HS-5 (cell line): ENCODE measurements around the gene ZSCAN22.
"Not testable (repeated sequence)": the region's sequence is repeated elsewhere in the genome, so short reads cannot be mapped to it uniquely, and the experiment has no call there.

Source experiments
- DNase-seq: peaks from one replicate; pipeline ENCODE4 v3.0.0-alpha.2; 2012; ENCODE audit warnings: low read depth

ZSCAN22 gene

DNA sequence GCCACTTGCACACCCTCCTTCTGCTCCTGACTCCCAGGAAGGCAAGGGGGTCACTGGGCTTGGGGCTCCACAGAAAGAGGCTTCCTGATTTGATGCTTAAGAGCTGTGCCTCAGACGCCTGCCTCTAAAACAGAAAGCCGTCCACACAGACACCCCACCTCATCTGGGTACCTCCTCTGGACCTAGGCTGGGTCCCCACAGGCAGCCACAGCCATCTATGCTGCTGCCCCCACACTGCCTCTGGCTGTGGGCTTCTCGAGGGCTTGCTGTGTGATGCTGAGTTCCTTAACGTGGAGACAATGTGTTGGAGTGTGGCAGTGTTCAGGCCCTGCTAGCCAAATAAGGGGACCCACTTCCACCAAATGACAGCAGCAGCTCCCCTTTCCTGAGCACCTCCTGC lies 8.5 kb upstream of the ZSCAN22 start:
- no peak for DNase-seq

DNA sequence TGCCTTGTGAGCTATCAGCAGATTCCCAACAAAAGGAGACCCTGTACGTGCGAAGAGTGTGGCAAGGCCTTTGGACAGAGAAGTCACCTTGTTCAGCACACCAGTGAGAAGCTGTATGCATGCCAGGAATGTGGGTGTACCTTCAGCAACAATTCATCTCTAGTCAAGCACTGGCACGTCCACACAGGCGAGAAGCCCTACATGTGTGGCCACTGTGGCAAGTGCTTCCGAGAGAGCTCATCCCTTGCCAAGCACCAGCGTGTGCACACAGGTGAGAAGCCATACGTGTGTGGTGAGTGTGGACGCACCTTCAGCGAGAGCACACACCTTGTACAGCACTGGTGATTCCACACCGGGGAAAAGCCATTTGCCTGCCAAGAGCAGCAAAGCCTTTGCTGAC lies 7.6 kb upstream of the ZSCAN22 start:
- DNase-seq, result no peak

DNA sequence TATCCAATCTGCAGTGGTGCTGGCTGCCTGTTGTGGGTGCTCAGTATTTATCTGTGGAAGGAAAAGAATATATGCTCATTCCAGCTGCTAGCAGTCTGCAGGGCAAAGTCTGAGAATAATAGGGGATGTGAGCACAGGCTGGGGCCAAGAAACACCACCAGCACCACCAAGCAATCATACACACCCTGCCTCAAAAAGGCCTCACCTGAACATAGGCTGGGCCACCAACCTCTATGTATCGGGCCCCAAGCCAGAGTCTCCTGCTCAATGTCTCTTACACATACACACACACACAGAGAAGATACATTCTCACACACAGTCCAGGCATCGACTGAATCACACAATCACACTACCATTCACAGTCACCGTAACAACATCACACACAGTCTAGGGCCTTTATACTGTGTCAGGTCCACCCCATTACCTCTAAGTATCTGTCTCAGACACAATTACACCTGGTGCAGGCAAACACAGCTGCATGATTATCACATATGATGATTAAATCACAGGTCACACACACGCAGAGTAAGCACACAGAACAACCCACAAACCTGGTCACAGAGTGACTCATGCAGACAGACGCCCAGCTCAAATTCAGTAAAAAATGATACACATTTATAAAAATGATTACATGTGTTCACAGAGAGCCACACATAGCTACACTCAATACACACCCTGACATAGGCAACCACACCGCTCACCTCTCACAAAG lies 1.3 kb upstream of the ZSCAN22 start:
- no peak for DNase-seq

DNA sequence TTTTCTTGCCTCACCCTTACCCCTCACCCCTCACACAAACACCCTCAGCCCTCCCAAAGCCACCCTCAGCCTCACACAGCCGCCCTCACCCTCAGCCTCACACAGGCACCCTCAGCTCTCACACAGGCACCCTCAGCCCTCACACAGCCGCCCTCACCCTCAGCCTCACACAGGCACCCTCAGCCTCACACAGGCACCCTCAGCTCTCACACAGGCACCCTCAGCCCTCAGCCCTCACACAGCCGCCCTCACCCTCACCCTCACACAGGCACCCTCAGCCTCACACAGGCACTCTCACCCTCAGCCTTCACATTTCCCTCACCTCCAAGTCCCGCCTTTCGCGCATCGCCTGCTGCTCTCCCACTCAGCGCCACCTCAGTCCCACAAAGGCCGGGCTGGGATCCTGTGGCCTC lies 287 bp upstream of the ZSCAN22 start:
- no peak for DNase-seq

DNA sequence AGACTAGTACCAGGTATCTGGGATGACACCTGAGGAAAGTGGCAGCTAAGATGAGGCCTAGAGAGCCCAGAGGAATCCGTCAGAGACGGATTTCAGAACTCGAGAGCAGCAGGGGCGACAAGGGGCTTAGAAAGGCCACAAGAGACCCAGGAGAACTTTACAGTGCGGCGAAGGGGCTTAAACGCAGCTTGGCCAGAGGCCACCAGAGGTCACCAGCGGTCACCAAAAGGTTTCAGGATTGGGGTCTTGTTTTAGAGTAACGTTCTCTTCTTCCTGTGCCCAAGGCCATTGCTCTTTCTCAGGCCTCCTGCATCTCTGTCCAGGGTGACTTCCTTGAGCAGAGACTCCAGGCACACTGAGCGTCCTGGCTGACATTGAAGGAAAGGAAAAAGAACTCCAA lies 2.2 kb downstream of the ZSCAN22 start:
- no peak for DNase-seq

DNA sequence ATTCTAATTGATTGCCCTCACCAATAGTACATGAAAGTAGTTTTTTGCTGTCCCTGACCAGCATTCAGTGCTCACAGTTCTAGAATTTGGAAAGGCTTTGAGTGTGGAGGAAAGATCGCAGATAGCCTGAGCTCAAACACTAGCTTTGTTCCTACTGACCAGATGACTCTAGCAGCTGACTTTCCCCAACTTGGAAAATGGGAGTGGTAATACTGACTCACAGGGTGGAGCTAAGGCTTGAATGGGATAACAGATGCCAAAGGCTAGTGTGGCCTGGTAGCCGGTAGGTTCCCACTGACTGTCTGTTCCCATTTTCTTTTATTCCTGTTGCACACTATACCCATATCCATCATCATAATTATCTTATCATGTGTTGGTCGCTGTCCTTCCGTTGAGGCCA lies 3.7 kb downstream of the ZSCAN22 start:
- DNase-seq, result no peak

DNA sequence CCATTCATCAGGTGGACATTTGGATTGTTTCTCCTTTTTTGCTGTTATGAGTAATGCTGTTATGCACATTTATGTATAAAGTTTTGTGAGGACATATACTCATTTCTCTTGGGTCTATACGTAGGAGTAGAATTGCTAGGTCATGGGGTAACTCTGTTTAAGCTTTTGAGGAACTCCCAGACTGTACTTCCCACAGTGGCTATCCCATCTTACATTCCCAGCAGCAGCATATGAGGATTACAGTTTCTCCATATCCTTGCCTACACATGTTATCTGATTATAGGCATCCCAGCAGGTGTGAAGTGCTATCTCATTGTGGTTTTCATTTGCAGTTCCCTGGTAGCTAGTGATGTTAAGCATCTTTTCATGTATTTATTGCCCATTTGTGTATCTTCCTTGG lies 5.9 kb downstream of the ZSCAN22 start:
- no peak for DNase-seq

DNA sequence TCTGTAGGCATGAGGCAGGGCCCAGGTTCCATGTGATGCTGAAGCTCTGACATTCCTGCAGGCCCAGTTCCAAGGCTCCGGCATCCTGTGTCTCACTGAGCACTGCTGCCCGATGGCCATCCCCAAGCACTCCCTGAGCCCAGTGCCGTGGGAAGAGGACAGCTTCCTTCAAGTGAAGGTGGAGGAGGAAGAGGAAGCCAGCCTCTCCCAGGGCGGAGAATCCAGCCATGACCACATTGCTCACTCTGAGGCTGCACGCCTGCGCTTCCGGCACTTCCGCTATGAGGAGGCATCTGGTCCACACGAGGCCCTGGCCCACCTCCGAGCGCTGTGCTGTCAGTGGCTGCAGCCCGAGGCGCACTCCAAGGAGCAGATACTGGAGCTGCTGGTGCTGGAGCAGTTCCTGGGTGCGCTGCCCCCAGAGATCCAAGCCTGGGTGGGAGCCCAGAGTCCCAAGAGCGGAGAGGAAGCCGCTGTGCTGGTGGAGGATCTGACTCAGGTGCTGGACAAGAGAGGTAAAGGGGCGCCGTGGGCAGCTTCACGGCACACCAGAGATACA lies 8.0 kb downstream of the ZSCAN22 start:
- no peak for DNase-seq

DNA sequence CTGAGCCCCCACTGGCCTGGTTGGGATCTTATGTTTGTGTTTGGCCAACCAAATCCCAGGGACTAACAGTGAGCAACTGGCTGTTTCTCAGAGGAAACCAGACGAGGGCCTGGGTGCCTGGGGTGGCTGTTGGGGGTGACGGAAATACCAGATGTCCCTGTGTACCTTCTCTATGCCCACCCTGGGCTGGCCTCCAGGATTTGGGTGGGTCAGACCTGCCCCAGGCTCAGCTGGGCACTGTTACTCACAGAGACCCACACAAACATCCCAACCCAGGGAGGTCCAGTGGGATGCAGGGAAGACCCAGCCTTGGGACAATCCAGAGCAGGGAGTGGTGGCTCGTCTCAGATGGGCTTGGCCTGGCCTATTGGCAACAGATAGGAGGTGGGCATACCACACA lies 8.8 kb downstream of the ZSCAN22 start:
- no peak for DNase-seq

DNA sequence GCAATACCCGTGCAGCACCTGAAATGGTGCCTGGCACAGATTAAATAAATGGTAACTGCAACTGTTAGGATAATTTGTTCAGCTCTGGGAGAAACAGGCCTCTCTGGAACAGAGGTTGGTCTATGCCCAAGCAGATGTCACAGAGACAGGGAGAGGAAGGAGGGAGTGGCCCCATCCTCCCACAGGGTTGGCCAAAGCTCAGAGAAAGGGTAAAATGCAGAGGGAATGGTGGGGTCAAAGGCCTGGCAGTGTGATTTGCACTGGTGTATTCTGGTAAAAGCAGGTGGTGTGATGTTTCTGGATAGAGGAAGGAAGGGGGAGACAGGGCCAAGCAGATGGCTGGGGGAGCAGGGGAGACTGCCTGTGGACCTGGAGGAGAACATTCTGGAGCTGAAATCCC lies 9.4 kb downstream of the ZSCAN22 start:
- DNase-seq, result no peak

DNA sequence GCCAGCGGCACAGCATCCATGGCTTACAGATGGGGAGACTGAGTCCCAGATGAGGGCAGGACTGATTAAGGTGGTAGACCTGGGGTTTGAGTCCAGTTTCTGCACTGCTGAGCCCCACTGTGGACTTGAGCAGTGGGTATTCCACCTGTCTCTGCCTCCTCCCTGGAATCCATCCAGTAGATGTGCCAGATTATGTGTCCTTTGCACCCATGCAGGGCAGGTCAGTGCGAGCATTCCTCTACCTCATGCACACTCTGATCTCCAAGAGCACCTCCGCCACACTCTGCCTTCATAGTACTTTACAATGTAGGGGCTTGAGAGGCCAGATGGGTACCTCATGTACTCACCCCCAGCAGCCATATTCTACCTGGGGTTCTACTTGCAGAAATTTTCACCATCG lies 10.0 kb downstream of the ZSCAN22 start:
- DNase-seq, result no peak

DNA sequence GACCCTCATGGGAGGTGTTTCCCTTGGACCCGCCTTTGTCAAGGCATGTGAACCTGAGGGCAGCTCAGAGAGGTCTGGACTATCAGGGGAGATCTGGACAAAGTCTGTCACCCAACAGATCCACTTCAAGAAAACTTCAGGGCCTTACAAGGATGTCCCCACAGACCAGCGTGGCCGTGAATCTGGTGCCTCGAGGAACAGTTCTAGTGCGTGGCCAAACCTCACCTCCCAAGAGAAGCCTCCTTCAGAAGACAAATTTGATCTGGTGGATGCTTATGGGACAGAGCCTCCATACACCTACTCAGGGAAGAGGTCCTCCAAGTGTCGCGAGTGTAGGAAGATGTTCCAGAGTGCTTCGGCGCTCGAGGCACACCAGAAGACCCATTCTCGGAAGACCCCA lies 11.5 kb downstream of the ZSCAN22 start:
- no peak for DNase-seq

DNA sequence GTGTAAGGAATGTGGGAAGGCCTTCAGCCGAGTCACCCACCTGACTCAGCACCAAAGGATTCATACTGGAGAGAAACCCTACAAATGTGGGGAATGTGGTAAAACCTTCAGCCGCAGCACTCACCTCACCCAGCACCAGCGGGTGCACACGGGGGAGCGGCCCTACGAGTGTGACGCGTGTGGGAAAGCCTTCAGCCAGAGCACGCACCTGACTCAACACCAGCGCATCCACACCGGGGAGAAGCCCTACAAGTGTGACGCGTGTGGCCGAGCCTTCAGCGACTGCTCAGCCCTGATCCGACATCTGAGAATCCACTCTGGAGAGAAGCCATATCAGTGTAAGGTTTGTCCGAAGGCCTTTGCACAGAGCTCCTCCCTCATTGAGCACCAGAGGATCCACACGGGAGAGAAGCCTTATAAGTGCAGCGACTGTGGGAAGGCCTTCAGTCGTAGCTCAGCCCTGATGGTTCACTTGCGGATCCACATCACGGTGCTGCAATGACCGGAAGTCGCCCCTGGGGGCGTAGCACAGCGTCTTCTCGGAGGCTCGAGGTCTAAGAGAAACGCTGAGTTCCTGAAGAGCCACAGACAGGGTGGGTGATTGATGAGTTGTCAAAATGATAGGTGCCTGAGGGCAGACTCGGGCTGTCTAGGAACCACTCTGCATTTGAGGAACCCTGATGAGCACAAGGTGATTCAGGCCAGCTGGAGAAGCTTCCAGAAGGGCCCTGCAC lies 12.2 kb downstream of the ZSCAN22 start:
- no peak for DNase-seq

DNA sequence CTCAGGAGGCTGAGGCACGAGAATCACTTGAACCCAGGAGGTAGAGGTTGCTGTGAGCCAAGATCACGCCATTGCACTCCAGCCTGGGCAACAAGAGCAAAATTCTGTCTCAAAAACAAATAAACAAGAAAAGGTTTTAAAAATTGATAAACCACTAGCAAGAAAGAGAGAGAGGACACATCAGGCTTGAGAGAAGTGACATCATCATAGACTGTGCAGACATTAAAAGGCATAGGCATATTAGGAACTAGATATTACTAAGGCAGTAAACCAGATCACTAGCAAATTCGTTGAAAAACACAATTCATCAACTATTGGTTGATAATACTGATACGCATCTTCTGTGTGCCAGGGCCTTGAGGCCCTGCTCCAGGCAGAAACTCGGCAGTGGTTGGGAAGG lies 18.8 kb downstream of the ZSCAN22 start:
- no peak for DNase-seq

DNA sequence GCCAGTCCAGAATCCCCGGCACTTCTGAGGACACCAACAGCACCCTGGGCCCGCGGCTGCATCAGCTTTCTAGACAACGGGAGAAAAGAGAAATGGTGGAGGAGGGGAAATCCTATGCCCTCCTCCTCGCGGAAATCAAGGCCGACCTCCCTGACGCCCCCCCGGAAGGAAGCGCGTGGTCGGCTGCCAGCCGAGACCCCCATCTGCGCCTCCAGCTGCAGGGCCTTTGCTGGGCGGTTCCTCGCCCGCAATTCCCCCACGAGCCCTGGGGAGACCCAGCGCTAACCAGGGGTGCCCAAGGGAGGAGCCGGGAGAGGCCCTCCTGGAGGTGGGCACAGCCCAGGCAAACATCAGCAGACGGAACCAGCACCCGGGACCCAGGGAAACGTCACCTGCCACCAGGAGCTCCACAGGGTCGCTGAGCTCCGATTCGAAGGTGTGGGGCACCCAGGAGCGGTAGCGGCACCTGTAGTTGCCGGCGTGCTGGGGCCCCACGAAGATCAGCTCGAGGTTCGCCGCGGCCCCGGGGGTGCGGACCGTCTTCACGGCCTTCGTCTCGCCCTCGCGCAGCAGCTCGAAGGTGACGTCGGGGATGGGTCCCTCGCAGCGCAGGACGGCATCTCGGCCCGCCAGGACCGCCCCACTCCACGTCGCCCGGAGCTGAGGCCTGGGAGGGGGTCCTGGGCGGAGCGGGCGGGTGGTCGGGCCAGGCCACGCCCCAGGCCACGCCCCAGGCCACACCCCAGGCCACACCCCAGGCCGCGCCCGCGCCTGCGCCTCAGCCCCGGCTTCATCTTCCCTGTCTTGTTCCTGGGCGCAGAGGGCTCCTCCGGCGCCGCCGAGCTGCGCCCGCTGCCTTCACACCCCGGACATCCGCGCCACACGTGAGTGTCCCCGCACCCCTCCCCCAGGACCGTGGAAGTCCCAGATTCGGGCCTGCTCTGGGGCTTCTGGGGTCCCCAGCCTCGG lies 20.5 kb downstream of the ZSCAN22 start:
- DNase-seq, result no peak

DNA sequence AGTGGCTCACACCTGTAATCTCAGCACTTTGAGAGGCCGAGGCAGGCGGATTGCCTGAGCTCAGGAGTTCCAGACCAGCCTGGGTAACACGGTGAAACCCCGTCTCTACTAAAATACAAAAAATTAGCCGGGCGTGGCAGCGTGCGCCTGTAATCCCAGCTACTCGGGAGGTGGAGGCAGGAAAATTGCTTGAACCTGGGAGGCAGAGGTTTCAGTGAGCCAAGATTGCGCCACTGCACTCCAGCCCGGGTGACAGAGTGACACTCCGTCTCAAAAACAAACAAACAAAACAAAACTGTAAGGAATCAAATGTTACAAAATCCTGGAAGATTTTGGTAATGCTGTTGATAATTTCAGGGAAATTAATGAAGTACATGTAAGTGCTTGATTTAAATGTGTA lies 21.3 kb downstream of the ZSCAN22 start:
- DNase-seq, result not testable (repeated sequence)

DNA sequence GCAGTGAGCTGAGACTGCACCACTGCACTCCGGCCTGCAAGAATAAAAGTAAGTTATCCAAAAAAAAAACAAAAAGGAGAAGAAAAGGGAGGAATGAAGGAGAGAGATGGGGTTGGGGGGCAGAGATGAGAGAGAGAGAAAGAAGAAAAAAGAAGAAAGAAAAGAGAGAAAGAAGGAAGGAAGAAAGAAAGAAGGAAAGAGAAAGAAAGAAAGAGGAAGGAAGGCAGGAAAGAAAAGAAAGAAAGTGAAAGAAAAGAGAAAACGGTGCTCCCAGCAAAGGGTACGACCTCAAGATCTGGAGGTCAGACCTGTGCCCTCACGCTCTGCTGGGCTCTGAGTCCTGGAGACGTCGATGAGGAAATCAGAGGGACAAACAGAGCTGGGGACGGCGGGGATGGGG lies 22.8 kb downstream of the ZSCAN22 start:
- DNase-seq, result no peak

DNA sequence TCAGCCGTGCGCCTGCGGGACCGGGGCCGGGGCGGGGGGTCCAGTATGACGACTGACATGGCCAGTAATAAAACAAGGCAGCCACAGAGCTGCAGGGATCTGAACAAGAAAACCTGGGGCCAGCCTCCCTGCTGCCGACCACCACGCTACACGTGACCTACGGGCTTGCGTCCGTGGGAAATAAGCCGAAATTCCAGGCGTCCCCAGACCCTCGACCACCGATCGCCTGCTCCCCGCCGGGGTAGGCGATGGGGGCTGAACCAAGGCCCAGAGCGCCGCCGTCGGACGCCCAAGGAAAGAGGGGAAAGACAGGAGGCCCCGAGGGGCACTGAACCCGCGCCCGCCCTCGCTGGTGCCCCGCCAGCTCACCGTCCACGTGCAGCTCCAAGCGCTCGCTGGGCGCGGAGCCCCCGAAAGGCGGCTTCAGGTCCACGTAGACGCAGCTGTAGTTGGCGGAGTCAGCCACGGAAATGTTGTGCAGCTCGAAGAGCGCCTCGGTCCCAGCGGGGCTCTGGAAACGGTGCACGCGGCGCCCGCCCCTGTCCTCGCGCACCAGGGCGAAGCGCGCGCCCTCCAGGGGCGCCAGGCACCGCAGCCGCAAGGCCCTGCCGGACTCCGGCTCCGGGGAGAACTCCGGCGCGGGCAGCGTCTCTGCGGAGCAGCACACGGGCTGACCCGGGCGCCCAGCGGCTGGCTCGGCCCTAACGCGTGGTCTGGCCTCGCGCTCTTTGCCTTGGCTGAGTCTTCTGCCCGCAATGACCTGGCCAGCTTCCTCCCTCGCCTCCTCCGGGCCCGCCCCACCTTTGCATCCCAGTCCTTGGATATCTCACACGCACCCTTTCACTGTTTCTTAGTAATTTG lies 23.4 kb downstream of the ZSCAN22 start:
- DNase-seq, result no peak

DNA sequence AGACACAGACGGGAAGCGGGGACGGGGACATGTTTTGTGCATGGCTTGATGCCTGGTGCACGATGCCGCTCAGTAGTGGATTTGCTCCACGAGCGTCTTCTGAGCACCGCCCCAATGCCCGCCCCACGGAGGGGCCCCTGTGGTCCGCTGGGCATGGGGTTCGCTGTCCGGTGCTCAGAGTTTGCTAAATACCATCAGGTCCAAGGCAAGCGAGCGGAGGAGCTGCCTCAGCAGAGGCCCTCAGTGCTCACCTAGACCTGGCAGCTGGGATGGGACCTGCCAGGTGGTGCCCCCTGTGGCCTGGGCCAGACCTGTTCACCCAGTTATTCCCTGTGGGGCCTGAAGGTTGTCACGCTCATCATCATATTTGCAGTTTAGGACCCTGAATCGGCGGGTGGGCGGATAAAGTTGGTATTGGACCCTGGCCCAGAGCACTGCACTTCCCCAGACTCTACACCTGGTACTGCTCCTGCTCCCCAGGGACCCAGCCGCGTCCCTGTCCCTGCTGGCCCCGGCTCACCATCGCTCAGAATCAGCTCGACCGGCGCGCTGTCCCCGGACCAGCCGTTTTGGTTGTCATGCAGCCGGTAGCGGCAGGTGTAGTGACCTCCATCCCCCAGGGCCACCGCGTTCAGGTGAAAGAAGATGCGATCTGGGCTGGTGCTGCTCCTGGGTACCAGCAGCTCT lies 24.2 kb downstream of the ZSCAN22 start:
- no peak for DNase-seq

DNA sequence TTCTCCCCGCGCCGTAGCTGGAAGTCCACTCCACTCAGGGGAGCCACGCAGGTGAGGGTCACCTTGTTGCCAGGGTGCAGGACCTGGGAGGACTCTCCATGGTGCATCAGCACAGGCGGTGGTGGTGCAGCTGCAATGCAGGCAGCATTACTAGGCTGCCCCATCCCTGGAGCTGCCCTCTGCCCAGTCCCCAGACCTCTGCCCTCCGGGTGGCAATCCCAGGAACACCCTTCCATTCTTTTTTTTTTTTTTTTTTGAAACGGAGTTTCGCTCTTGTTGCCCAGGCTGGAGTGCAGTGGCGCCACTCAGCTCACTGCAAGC lies 24.7 kb downstream of the ZSCAN22 start:
- no peak for DNase-seq
